OCI-LY3 (cell line): ENCODE measurements around the gene PSME1.

Source experiments
- H2AFZ ChIP-seq: fragments of 200-600, 300-600 bp; shearing (Covaris generic); 2 replicates; pipeline ENCODE4 v1.6.0; 2014; ENCODE audit warnings: antibody characterized with exemption, low read depth, low read length
- H3K27ac ChIP-seq: fragments of 200-600, 300-600 bp; sonication (generic); 2 replicates; pipeline ENCODE4 v1.5.1; 2014; ENCODE audit warnings: mild to moderate bottlenecking, low read length, moderate library complexity, mixed read lengths
- H3K27me3 ChIP-seq: fragments of 200-600, 300-600 bp; sonication (generic); 2 replicates; pipeline ENCODE4 v1.6.1; 2014; ENCODE audit warnings: low read depth, low read length, mixed read lengths
- H3K36me3 ChIP-seq: fragments of 200-600, 300-600 bp; sonication (generic); replicated peaks from 2 replicates; pipeline ENCODE3; 2014; ENCODE audit warnings: low read depth, low read length, mixed read lengths
- H3K4me1 ChIP-seq: fragments of 300-600, 200-600 bp; sonication (generic); 2 replicates; pipeline ENCODE4 v1.6.1; 2014; ENCODE audit warnings: low read length, mixed read lengths
- H3K4me2 ChIP-seq: fragments of 200-600, 300-600 bp; sonication (generic); 2 replicates; pipeline ENCODE4 v1.6.1; 2014; ENCODE audit warnings: low read length, mixed read lengths
- H3K4me3 ChIP-seq: fragments of 300-600, 200-600 bp; sonication (generic); 2 replicates; pipeline ENCODE4 v1.5.1; 2014; ENCODE audit warnings: antibody characterized with exemption, mild to moderate bottlenecking, low read length, moderate library complexity
- H3K79me2 ChIP-seq: fragments of 300-600, 200-600 bp; shearing (Covaris generic); 2 replicates; pipeline ENCODE4 v1.6.1; 2014; ENCODE audit warnings: mild to moderate bottlenecking, low read length, mixed read lengths
- H3K9ac ChIP-seq: fragments of 300-600, 200-600 bp; shearing (Covaris generic); 2 replicates; pipeline ENCODE4 v1.6.0; 2014; ENCODE audit warnings: mild to moderate bottlenecking, low read length, moderate library complexity
- H3K9me3 ChIP-seq: fragments of 200-600, 300-600 bp; shearing (Covaris generic); 2 replicates; pipeline ENCODE4 v1.6.1; 2014; ENCODE audit warnings: low read length, mixed read lengths; ENCODE audit not compliant: insufficient read depth
- H4K20me1 ChIP-seq: fragments of 200-600, 300-600 bp; sonication (generic); 2 replicates; pipeline ENCODE4 v1.6.1; 2016; ENCODE audit warnings: low read length, mixed read lengths; ENCODE audit not compliant: insufficient read depth
- CTCF ChIP-seq: fragments of 200-600, 300-600 bp; sonication (generic); IDR thresholded peaks from 2 replicates; pipeline ENCODE4 v1.5.1; 2014; ENCODE audit warnings: antibody characterized with exemption, low read length, low read depth
- EZH2phosphoT487 ChIP-seq: fragments of 200-600 bp; shearing (Covaris generic); IDR thresholded peaks from 2 replicates; pipeline ENCODE4 v1.6.1; 2018; ENCODE audit warnings: antibody characterized with exemption, mixed run types, low read depth

PSME1 gene

DNA sequence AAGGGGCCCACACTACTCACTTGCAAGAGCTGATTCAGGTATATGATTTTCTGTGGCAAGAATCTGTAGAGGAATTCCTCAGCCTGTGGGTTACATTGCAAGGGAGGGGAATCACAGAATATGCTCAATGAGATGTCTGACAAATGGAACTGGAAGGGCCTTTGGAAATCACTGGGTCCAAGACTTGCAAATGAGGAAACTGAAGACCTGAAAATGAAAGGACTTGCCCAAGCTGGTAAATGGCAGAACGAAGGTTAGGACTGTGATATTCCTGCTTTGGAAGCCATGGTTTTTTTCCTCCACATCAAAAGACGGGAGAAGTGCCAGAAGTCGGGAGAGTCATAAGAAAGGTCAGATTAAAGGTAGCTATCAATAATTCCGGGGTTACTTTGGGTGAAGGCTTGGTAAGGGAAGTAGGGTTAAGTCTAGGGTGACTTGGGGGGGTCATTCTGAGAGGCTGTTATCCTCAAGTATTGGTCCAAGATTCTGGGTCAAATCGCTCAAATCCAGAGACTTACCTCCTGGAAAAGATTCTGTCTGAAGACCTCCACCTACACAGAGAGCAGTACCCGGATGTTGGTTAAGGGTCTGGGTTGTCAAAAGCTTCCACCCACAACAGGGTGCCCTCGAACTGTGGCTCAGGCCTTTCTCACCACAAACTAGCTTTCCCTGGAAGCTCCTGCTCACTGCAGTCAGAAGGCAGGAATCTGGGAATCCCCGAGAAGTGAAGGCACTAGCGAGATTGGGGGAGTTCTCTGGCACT lies 9.9 kb downstream of the PSME1 start:
- H2AFZ ChIP-seq, result no peak overlapping the region
- H3K4me3 ChIP-seq, result peak overlapping the region; percentile 78
- H3K27ac ChIP-seq, result peak overlapping the region; percentile 89
- peak overlapping the region; percentile 93 for H3K4me2 ChIP-seq
- peaks cover 24% of the 10 kb centered on the region for H3K4me1 ChIP-seq
- H3K9ac ChIP-seq, result peak overlapping the region; percentile 87
- no peak for TF ChIP-seq CTCF
- H4K20me1 ChIP-seq, result 0 out of 2 replicates have a peak, but pooled peaks cover 2% of the 10 kb centered on the region
- no peaks in the 10 kb centered on the region for H3K27me3 ChIP-seq
- peaks cover 44% of the 10 kb centered on the region for H3K79me2 ChIP-seq
- H3K36me3 ChIP-seq, result peaks cover 27% of the 10 kb centered on the region
- H3K9me3 ChIP-seq, result no peaks in the 10 kb centered on the region

DNA sequence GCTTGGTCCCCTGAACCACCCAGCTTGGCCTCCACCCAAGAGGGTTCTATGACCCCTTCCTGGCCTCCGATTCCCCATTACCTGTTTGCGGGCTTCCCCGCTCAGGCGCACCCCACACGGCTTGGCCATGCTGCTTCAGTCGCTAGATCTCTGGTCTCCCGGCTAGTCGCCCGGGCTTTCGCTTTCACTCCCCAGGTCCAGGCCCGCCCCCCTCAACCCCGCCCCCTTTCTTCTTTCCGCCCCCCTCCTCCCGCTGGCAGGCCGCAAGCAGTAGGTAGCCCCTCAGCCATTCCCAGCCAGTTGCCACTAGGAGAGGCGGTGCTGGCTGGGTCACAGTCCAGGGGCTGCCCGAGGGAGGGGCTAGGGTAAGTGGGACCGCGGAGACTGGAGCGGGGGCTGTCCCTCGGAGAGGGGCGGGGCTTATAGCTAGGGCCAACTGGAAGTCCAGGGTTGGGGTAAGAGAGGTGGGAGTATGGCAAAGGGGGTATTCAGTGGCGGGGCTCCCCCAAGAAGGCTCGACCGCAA lies 10.5 kb downstream of the PSME1 start, which contains the start of gene PSME2:
PSME2 (minus strand) TSS at position 158 of the 525 bp plus-strand sequence; CDS start at position 129, 29 bp downstream.
- Histone ChIP-seq H3K4me3 (peak within 1 kb of the TSS; percentile 78), H3K36me3 (peaks cover 33% of the 10 kb centered on the region), H4K20me1 (0 out of 2 replicates have a peak, but pooled peaks cover 2% of the 10 kb centered on the region), H3K9ac (peak within 1 kb of the TSS; percentile 87), H3K4me1 (peaks cover 24% of the 10 kb centered on the region), H3K9me3 (no peaks in the 10 kb centered on the region), H3K79me2 (peaks cover 41% of the 10 kb centered on the region), H3K27ac (peak within 1 kb of the TSS; percentile 89), H3K4me2 (peak within 1 kb of the TSS; percentile 94), H2AFZ (no peak within 1 kb of the TSS), H3K27me3 (no peaks in the 10 kb centered on the region)
- TF ChIP-seq EZH2phosphoT487 (no peak), CTCF (no peak)

GRCh38 chr14:24146978-24147760 lies 11.2 kb downstream of the PSME1 start, which contains the start of gene RNF31:
RNF31 (plus strand) TSS chr14:24147498; CDS start chr14:24147699, 201 bp downstream.
- Histone ChIP-seq H2AFZ (no peak within 1 kb of the TSS), H3K4me3 (peak within 1 kb of the TSS; percentile 78), H3K4me2 (peak within 1 kb of the TSS; percentile 94), H3K79me2 (peaks cover 41% of the 10 kb centered on the region), H3K9me3 (no peaks in the 10 kb centered on the region), H3K4me1 (peaks cover 21% of the 10 kb centered on the region), H4K20me1 (0 out of 2 replicates have a peak, but pooled peaks cover 2% of the 10 kb centered on the region), H3K27me3 (no peaks in the 10 kb centered on the region), H3K36me3 (peaks cover 40% of the 10 kb centered on the region), H3K27ac (peak within 1 kb of the TSS; percentile 89), H3K9ac (peak within 1 kb of the TSS; percentile 87)
- TF ChIP-seq EZH2phosphoT487 (no peak), CTCF (no peak)
